GM12891 (cell line): ENCODE data around the gene SRGAP2.
"Not testable (repeated sequence)": the region's sequence is repeated elsewhere in the genome, so short reads cannot be mapped to it uniquely, and the experiment has no call there.

Source experiments
- POLR2A ChIP-seq: IDR thresholded peaks from 2 replicates; pipeline ENCODE4 v1.6.1; 2011; ENCODE audit warnings: low read depth, low read length, control low read depth
- POLR2AphosphoS5 ChIP-seq: IDR thresholded peaks from 2 replicates; pipeline ENCODE4 v1.6.1; 2011; ENCODE audit warnings: low read depth, low read length, control low read depth

GRCh38 chr1:206182368-206183317 lies 20.7 kb upstream of the SRGAP2 start:
- not testable (repeated sequence) for TF ChIP-seq POLR2A, POLR2AphosphoS5
